ENCODE results near the gene TRNP1.

Gene TRNP1

GRCh38 chr1:26957306-26957705 is 36.2 kb upstream of the TRNP1 start:
- no peaks in the 10 kb centered on the region for H3K9me3 ChIP-seq (ENCODE audit: control insufficient read depth, insufficient read depth, low read length)
- H3K27me3 ChIP-seq (ENCODE audit: control insufficient read depth, insufficient read depth, low read length), result no peaks in the 10 kb centered on the region
- peaks cover 3% of the 10 kb centered on the region for H3K36me3 ChIP-seq (ENCODE audit: control insufficient read depth, insufficient read depth, low read length)
- no peak overlapping the region for H3K9ac ChIP-seq (ENCODE audit: low read depth, low read length)
- no peaks in the 10 kb centered on the region for H3K4me1 ChIP-seq (ENCODE audit: control insufficient read depth, insufficient read depth, low read length)
- no peak overlapping the region for H3K4me3 ChIP-seq (ENCODE audit: low read depth, low read length)

GRCh38 chr1:26959270-26959669 is 34.2 kb upstream of the TRNP1 start:
- H3K36me3 ChIP-seq (ENCODE audit: control insufficient read depth, insufficient read depth, low read length), result peaks cover 2% of the 10 kb centered on the region
- H3K4me3 ChIP-seq (ENCODE audit: low read depth, low read length), result peak overlapping the region; percentile 61
- H3K27me3 ChIP-seq (ENCODE audit: control insufficient read depth, insufficient read depth, low read length), result no peaks in the 10 kb centered on the region
- H3K9ac ChIP-seq (ENCODE audit: low read depth, low read length), result peak overlapping the region; percentile 72
- no peaks in the 10 kb centered on the region for H3K4me1 ChIP-seq (ENCODE audit: control insufficient read depth, insufficient read depth, low read length)
- no peaks in the 10 kb centered on the region for H3K9me3 ChIP-seq (ENCODE audit: control insufficient read depth, insufficient read depth, low read length)

- no peaks in the 10 kb centered on the region for H3K9me3 ChIP-seq (ENCODE audit: control insufficient read depth, insufficient read depth, low read length)
- no peaks in the 10 kb centered on the region for H3K4me1 ChIP-seq (ENCODE audit: control insufficient read depth, insufficient read depth, low read length)
- peak within 1 kb of the TSS; percentile 72 for H3K9ac ChIP-seq (ENCODE audit: low read depth, low read length)
- peaks cover 2% of the 10 kb centered on the region for H3K36me3 ChIP-seq (ENCODE audit: control insufficient read depth, insufficient read depth, low read length)
- peak within 1 kb of the TSS; percentile 61 for H3K4me3 ChIP-seq (ENCODE audit: low read depth, low read length)
- H3K27me3 ChIP-seq (ENCODE audit: control insufficient read depth, insufficient read depth, low read length), result no peaks in the 10 kb centered on the region
Measured at GRCh38 chr1:26959722-26960624, 33.5 kb upstream of the TRNP1 start, which contains the start of gene KDF1. Gene KDF1, minus strand, starts transcription at chr1:26960468. Its CDS starts 8,088 bp downstream, at chr1:26952380.

- Histone ChIP-seq H3K4me3 (ENCODE audit: low read depth, low read length) (peak overlapping the region; percentile 61), H3K27me3 (ENCODE audit: control insufficient read depth, insufficient read depth, low read length) (no peaks in the 10 kb centered on the region), H3K9ac (ENCODE audit: low read depth, low read length) (peak overlapping the region; percentile 62), H3K4me1 (ENCODE audit: control insufficient read depth, insufficient read depth, low read length) (no peaks in the 10 kb centered on the region), H3K9me3 (ENCODE audit: control insufficient read depth, insufficient read depth, low read length) (no peaks in the 10 kb centered on the region), H3K36me3 (ENCODE audit: control insufficient read depth, insufficient read depth, low read length) (peaks cover 2% of the 10 kb centered on the region)
Measured at GRCh38 chr1:26960625-26960966, 32.9 kb upstream of the TRNP1 start.

GRCh38 chr1:26961826-26962225 is 31.7 kb upstream of the TRNP1 start:
- Histone ChIP-seq H3K4me3 (ENCODE audit: low read depth, low read length) (no peak overlapping the region), H3K27me3 (ENCODE audit: control insufficient read depth, insufficient read depth, low read length) (no peaks in the 10 kb centered on the region), H3K9me3 (ENCODE audit: control insufficient read depth, insufficient read depth, low read length) (no peaks in the 10 kb centered on the region), H3K36me3 (ENCODE audit: control insufficient read depth, insufficient read depth, low read length) (peaks cover 2% of the 10 kb centered on the region), H3K9ac (ENCODE audit: low read depth, low read length) (no peak overlapping the region), H3K4me1 (ENCODE audit: control insufficient read depth, insufficient read depth, low read length) (no peaks in the 10 kb centered on the region)

GRCh38 chr1:26965213-26965612 is 28.3 kb upstream of the TRNP1 start:
- no peaks in the 10 kb centered on the region for H3K27me3 ChIP-seq (ENCODE audit: control insufficient read depth, insufficient read depth, low read length)
- no peaks in the 10 kb centered on the region for H3K4me1 ChIP-seq (ENCODE audit: control insufficient read depth, insufficient read depth, low read length)
- no peaks in the 10 kb centered on the region for H3K36me3 ChIP-seq (ENCODE audit: control insufficient read depth, insufficient read depth, low read length)

GRCh38 chr1:26965628-26966027 is 27.9 kb upstream of the TRNP1 start:
- Histone ChIP-seq H3K9me3 (ENCODE audit: control insufficient read depth, insufficient read depth, low read length) (no peaks in the 10 kb centered on the region), H3K4me1 (ENCODE audit: control insufficient read depth, insufficient read depth, low read length) (no peaks in the 10 kb centered on the region), H3K4me3 (ENCODE audit: low read depth, low read length) (no peak overlapping the region), H3K9ac (ENCODE audit: low read depth, low read length) (no peak overlapping the region), H3K27me3 (ENCODE audit: control insufficient read depth, insufficient read depth, low read length) (no peaks in the 10 kb centered on the region), H3K36me3 (ENCODE audit: control insufficient read depth, insufficient read depth, low read length) (no peaks in the 10 kb centered on the region)

More at GRCh38 chr1:26965213-26965612, 28.3 kb upstream of the TRNP1 start:
- no peaks in the 10 kb centered on the region for H3K9me3 ChIP-seq (ENCODE audit: control insufficient read depth, insufficient read depth, low read length)
- no peak overlapping the region for H3K4me3 ChIP-seq (ENCODE audit: low read depth, low read length)
- H3K9ac ChIP-seq (ENCODE audit: low read depth, low read length), result no peak overlapping the region

GRCh38 chr1:26970810-26971209 is 22.7 kb upstream of the TRNP1 start:
- H3K4me1 ChIP-seq (ENCODE audit: control insufficient read depth, insufficient read depth, low read length), result peaks cover 6% of the 10 kb centered on the region
- no peak overlapping the region for H3K9ac ChIP-seq (ENCODE audit: low read depth, low read length)
- H3K9me3 ChIP-seq (ENCODE audit: control insufficient read depth, insufficient read depth, low read length), result no peaks in the 10 kb centered on the region
- H3K4me3 ChIP-seq (ENCODE audit: low read depth, low read length), result no peak overlapping the region
- no peaks in the 10 kb centered on the region for H3K36me3 ChIP-seq (ENCODE audit: control insufficient read depth, insufficient read depth, low read length)
- H3K27me3 ChIP-seq (ENCODE audit: control insufficient read depth, insufficient read depth, low read length), result peaks cover 2% of the 10 kb centered on the region

- Histone ChIP-seq H3K36me3 (ENCODE audit: control insufficient read depth, insufficient read depth, low read length) (no peaks in the 10 kb centered on the region), H3K9ac (ENCODE audit: low read depth, low read length) (no peak overlapping the region), H3K9me3 (ENCODE audit: control insufficient read depth, insufficient read depth, low read length) (no peaks in the 10 kb centered on the region), H3K27me3 (ENCODE audit: control insufficient read depth, insufficient read depth, low read length) (peaks cover 2% of the 10 kb centered on the region), H3K4me3 (ENCODE audit: low read depth, low read length) (no peak overlapping the region), H3K4me1 (ENCODE audit: control insufficient read depth, insufficient read depth, low read length) (peaks cover 6% of the 10 kb centered on the region)
Measured at GRCh38 chr1:26971590-26971989, 21.9 kb upstream of the TRNP1 start.

GRCh38 chr1:26972390-26972789 is 21.1 kb upstream of the TRNP1 start:
- Histone ChIP-seq H3K9ac (ENCODE audit: low read depth, low read length) (no peak overlapping the region), H3K36me3 (ENCODE audit: control insufficient read depth, insufficient read depth, low read length) (no peaks in the 10 kb centered on the region), H3K4me1 (ENCODE audit: control insufficient read depth, insufficient read depth, low read length) (peaks cover 6% of the 10 kb centered on the region), H3K27me3 (ENCODE audit: control insufficient read depth, insufficient read depth, low read length) (peaks cover 2% of the 10 kb centered on the region), H3K4me3 (ENCODE audit: low read depth, low read length) (no peak overlapping the region), H3K9me3 (ENCODE audit: control insufficient read depth, insufficient read depth, low read length) (no peaks in the 10 kb centered on the region)

GRCh38 chr1:26972821-26973220 is 20.7 kb upstream of the TRNP1 start:
- Histone ChIP-seq H3K4me3 (ENCODE audit: low read depth, low read length) (no peak overlapping the region), H3K9me3 (ENCODE audit: control insufficient read depth, insufficient read depth, low read length) (no peaks in the 10 kb centered on the region), H3K36me3 (ENCODE audit: control insufficient read depth, insufficient read depth, low read length) (no peaks in the 10 kb centered on the region), H3K27me3 (ENCODE audit: control insufficient read depth, insufficient read depth, low read length) (peaks cover 2% of the 10 kb centered on the region), H3K4me1 (ENCODE audit: control insufficient read depth, insufficient read depth, low read length) (peaks cover 6% of the 10 kb centered on the region), H3K9ac (ENCODE audit: low read depth, low read length) (no peak overlapping the region)
